Measurements from ENCODE around the gene ZSCAN25.

Gene ZSCAN25

GRCh38 chr7:99597762-99598501 lies 18.8 kb upstream of the ZSCAN25 start, which contains the start of gene TMEM225B:
TMEM225B (plus strand) TSS chr7:99598267; CDS start chr7:99604389, 6,122 bp downstream.
- H3K27ac ChIP-seq, result no peak within 1 kb of the TSS
- H3K4me3 ChIP-seq (ENCODE audit: low read depth, low read length), result no peak within 1 kb of the TSS
- TF ChIP-seq CTCF (IDR thresholded peaks at IDR 0.05; ENCODE audit: low read depth, low read length, missing control alignments), result no peak
- DNase-seq, result no peak
- H3K36me3 ChIP-seq (replicated peaks), result no peaks in the 10 kb centered on the region
- no peaks in the 10 kb centered on the region for H3K27me3 ChIP-seq (replicated peaks)
- in situ Hi-C loops (cut with HindIII; ENCODE audit: low pct_ligation_motif_present, low sequenced_read_pairs), result no loop called here

- H3K27ac ChIP-seq, result no peak overlapping the region
- no peaks in the 10 kb centered on the region for H3K36me3 ChIP-seq (replicated peaks)
- DNase-seq, result no peak
- H3K27me3 ChIP-seq (replicated peaks), result no peaks in the 10 kb centered on the region
- no peak for TF ChIP-seq CTCF (IDR thresholded peaks at IDR 0.05; ENCODE audit: low read depth, low read length, missing control alignments)
- in situ Hi-C loops (cut with HindIII; ENCODE audit: low pct_ligation_motif_present, low sequenced_read_pairs), result no loop called here
- H3K4me3 ChIP-seq (ENCODE audit: low read depth, low read length), result no peak overlapping the region
Measured at GRCh38 chr7:99599836-99600235, 16.9 kb upstream of the ZSCAN25 start.

GRCh38 chr7:99601656-99602310 lies 15.0 kb upstream of the ZSCAN25 start:
- Histone ChIP-seq H3K36me3 (replicated peaks) (no peaks in the 10 kb centered on the region), H3K27ac (no peak overlapping the region), H3K27me3 (replicated peaks) (no peaks in the 10 kb centered on the region), H3K4me3 (ENCODE audit: low read depth, low read length) (no peak overlapping the region)
- no peak for DNase-seq
- in situ Hi-C loops (cut with HindIII; ENCODE audit: low pct_ligation_motif_present, low sequenced_read_pairs), result no loop called here
- no peak for TF ChIP-seq CTCF (IDR thresholded peaks at IDR 0.05; ENCODE audit: low read depth, low read length, missing control alignments)

GRCh38 chr7:99605527-99605926 lies 11.2 kb upstream of the ZSCAN25 start:
- H3K27ac ChIP-seq, result no peak overlapping the region
- H3K4me3 ChIP-seq (ENCODE audit: low read depth, low read length), result no peak overlapping the region
- H3K36me3 ChIP-seq (replicated peaks), result no peaks in the 10 kb centered on the region
- no peaks in the 10 kb centered on the region for H3K27me3 ChIP-seq (replicated peaks)
- DNase-seq, result no peak
- no peak for TF ChIP-seq CTCF (IDR thresholded peaks at IDR 0.05; ENCODE audit: low read depth, low read length, missing control alignments)
- in situ Hi-C loops (cut with HindIII; ENCODE audit: low pct_ligation_motif_present, low sequenced_read_pairs), result no loop called here

GRCh38 chr7:99606531-99606930 lies 10.2 kb upstream of the ZSCAN25 start:
- TF ChIP-seq CTCF (IDR thresholded peaks at IDR 0.05; ENCODE audit: low read depth, low read length, missing control alignments), result no peak
- H3K27me3 ChIP-seq (replicated peaks), result no peaks in the 10 kb centered on the region
- DNase-seq, result no peak
- H3K27ac ChIP-seq, result no peak overlapping the region
- H3K4me3 ChIP-seq (ENCODE audit: low read depth, low read length), result no peak overlapping the region
- in situ Hi-C loops (cut with HindIII; ENCODE audit: low pct_ligation_motif_present, low sequenced_read_pairs), result no loop called here
- H3K36me3 ChIP-seq (replicated peaks), result no peaks in the 10 kb centered on the region

All from brain microvascular endothelial cell (primary cell).